SK-N-MC (cell line): ENCODE measurements around the gene SYNPO.

ENCODE experiments used
- EZH2 ChIP-seq: fragments of 200-600 bp; sonication (generic); IDR thresholded peaks from one replicate; pipeline ENCODE4 v1.6.1; 2017; ENCODE audit warnings: antibody characterized with exemption
- FOXP2 ChIP-seq: optimal IDR thresholded peaks from 2 replicates; pipeline ENCODE3; 2011; ENCODE audit warnings: mild to moderate bottlenecking, moderate library complexity; ENCODE audit not compliant: insufficient read depth; ENCODE audit errors: extremely low read length, control extremely low read depth
- POLR2AphosphoS5 ChIP-seq: IDR thresholded peaks from 2 replicates; pipeline ENCODE4 v1.6.1; 2012; ENCODE audit warnings: mild to moderate bottlenecking, low read depth, low read length, borderline replicate concordance

GRCh38 chr5:150636391-150637244, 3.8 kb upstream of the SYNPO start:
- no peak for TF ChIP-seq POLR2AphosphoS5
- no peak for TF ChIP-seq EZH2
- no peak for TF ChIP-seq FOXP2
